ENCODE data around the gene LSM6.

GRCh38 chr4:146236216-146236615 lies 60.7 kb downstream of the LSM6 start:
- no peak for TF ChIP-seq POLR2A (IDR thresholded peaks at IDR 0.05)
- TF ChIP-seq, protein P1, sequence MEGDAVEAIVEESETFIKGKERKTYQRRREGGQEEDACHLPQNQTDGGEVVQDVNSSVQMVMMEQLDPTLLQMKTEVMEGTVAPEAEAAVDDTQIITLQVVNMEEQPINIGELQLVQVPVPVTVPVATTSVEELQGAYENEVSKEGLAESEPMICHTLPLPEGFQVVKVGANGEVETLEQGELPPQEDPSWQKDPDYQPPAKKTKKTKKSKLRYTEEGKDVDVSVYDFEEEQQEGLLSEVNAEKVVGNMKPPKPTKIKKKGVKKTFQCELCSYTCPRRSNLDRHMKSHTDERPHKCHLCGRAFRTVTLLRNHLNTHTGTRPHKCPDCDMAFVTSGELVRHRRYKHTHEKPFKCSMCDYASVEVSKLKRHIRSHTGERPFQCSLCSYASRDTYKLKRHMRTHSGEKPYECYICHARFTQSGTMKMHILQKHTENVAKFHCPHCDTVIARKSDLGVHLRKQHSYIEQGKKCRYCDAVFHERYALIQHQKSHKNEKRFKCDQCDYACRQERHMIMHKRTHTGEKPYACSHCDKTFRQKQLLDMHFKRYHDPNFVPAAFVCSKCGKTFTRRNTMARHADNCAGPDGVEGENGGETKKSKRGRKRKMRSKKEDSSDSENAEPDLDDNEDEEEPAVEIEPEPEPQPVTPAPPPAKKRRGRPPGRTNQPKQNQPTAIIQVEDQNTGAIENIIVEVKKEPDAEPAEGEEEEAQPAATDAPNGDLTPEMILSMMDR (IDR thresholded peaks at IDR 0.05) = no peak

Measured in heart left ventricle (tissue), 13 donors.